Activated CD4-positive, alpha-beta T cell treated with anti-CD3 and anti-CD28 coated beads, Interleukin-2, amount 50 U/mL, for 48 hours (primary cell): ENCODE measurements around the gene SMAD4.
"Not testable (repeated sequence)": the region's sequence is repeated elsewhere in the genome, so short reads cannot be mapped to it uniquely, and the experiment has no call there.

Experiments used
- DNase-seq, 2 experiments: peaks; one replicate each; pipeline ENCODE4 v3.0.0-alpha.2; 2020

Gene SMAD4

DNA sequence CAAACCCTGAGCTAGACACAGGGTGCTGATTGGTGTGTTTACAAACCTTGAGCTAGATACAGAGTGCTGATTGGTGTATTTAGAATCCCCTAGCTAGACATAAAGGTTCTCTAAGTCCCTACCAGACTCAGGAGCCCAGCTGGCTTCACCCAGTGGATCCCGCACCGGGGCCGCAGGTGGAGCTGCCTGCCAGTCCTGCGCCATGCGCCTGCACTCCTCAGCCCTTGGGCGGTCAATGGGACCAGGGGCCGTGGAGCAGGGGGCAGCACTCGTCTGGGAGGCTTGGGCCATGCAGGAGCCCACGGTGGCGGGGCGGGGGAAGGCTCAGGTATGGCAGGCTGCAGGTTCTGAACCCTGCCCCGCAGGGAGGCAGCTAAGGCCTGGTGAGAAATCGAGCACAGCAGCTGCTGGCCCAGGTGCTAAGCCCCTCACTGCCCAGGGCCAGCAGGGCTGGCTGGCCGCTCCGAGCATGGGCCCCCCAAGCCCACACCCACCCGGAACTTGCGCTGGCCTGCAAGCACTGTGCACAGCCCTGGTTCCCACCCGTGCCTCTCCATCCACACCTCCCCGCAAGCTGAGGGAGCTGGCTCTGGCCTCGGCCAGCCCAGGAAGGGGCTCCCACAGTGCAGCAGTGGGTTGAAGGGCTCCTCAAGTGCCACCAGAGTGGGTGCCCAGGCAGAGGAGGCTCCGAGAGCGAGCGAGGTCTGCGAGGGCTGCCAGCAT, 81.8 kb downstream of the SMAD4 start:
- not testable (repeated sequence) for DNase-seq

DNA sequence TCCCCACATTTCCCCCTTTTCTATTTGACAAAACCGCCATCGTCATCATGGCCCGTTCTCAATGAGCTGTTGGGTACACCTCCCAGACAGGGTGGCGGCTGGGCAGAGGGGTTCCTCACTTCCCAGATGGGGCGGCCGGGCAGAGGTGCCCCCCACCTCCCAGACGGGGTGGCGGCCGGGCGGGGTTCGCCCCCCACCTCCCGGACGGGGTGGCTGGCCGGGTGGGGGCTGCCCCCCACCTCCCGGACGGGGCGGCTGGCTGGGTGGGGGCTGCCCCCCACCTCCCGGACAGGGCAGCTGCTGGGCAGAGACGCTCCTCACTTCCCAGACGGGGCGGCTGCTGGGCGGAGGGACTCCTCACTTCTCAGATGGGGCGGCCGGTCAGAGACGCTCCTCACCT, 87.0 kb downstream of the SMAD4 start:
- DNase-seq, result not testable (repeated sequence)

DNA sequence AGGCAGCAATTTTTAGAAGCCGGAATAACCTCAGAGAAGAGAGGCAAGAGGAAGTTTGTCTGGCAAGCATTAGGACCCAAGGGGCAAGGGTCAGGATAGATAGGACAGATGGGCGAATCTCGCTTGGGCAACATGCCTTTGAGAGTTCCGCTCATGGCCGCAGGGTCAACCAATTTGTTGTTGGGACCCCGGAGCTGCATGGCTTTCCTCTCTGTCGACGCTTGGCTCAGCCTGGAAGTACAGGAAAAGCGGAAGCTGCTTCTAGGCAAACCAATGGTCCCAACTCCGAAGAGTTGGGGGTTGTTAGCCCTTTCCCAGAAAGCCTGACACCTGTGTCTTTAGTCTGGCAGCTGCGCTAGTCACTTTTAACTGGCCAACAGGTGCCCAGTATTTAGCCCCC, 89.5 kb downstream of the SMAD4 start:
- not testable (repeated sequence) for DNase-seq

DNA sequence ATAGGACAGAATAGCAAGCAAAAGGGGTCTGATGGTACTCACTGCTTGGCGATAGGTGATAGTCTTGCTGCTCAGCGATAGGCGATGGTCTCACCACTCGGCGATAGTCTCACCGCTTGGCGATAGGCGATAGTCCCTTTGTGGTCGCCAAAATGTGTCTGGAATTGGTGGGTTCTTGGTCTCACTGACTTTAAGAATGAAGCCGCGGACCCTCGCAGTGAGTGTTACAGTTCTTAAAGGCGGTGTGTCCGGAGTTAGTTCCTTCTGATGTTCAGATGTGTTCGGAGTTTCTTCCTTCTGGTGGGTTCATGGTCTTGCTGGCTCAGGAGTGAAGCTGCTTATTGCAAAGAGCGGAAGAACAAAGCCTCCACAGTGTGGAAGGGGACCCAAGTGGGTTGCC, 90.0 kb downstream of the SMAD4 start:
- DNase-seq, result not testable (repeated sequence)

DNA sequence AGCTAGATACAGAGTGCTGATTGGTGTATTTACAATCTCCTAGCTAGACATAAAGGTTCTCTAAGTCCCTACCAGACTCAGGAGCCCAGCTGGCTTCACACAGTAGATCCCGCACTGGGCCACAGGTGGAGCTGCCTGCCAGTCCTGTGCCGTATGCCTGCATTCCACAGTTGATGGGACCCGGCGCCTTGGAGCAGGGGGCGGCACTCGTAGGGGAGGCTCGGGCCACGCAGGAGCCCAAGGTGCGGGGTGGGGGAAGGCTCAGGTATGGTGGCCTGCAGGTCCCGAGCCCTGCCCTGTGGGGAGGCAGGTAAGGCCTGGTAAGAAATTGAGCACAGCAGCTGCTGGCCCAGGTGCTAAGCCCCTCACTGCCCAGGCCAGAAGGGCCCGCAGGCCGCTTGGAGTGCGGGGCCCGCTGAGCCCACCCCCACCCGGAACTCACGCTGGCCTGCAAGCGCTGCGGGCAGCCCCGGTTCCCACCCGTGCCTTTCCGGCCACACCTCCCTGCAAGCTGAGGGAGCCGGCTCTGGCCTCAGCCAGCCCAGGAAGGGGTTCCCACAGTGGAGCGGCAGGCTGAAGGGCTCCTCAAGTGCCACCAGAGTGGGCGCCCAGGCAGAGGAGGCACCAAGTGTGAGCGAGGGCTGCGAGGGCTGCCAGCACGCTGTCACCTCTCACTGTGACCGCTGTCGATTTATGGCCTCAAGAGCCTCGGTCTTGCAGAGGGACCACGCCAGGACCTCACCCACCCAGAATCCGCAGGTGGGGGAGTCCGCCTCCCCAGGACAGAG, 91.0 kb downstream of the SMAD4 start:
- no peak for DNase-seq

DNA sequence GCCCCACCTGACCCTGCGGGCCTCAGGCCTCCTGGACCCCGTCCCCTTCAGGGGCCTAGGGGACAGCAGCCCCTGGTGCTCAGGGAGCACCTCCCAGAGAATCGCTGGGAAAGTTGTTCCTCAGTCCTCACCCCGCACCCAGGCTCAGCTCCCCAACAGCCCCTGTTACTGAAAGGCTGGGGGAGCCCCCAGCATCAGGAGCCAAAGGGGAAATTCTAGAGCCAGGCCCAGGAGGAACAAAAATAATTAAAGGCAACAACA, 91.5 kb downstream of the SMAD4 start:
- DNase-seq, result no peak

DNA sequence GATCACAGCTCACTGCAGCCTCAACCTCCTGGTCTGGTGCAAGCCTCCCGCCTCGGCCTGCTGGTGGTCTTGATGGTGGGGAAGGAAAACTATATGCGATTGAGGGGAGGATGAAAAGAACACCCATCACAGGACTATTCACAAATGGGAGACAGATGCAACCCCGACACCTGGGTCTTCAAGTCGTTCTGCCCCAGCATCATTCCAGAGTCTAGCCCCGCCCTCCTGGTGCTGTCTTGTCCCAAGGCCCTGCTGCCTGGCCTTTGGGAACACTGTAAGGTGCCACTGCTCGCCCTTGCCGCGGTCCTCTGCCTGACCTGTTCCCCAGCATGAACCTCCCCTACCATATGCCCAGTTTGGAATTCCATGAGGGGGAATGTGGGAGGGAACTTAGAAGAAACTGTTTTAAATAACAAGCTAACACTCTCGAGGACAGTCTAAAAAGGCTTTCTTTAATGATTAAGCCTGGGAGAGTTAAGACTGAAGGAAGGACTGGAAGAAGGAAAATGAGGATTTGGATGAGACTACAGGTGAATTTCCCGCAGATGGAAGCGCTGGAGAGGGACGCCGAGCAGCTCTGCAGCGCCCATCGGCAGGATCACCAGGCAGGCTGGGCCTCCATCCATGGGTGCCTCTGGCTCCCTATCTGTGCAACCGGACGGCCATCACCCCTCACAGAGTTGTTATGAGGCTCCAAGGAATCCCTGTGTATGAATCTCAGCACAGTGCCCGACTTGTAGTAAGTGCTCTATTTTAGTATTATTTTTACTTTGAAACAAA, 92.4 kb downstream of the SMAD4 start:
- no peak for DNase-seq

DNA sequence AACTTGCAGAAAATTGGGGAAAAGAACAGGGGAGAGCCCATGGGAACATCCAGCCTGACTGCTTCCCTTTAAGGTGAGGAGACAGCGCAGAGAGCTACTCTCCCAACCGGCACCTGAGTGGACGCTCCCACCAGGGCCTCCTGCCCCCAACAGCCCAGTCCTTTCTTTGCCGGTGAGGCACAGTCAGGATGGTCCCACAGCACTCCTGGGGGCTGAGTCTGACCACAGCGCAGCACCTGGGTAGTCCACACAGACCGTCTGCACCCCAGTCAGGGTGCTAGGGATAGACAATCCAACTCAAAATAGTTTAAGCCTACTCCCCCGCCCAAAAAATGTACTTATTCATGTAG, 93.0 kb downstream of the SMAD4 start:
- no peak for DNase-seq

DNA sequence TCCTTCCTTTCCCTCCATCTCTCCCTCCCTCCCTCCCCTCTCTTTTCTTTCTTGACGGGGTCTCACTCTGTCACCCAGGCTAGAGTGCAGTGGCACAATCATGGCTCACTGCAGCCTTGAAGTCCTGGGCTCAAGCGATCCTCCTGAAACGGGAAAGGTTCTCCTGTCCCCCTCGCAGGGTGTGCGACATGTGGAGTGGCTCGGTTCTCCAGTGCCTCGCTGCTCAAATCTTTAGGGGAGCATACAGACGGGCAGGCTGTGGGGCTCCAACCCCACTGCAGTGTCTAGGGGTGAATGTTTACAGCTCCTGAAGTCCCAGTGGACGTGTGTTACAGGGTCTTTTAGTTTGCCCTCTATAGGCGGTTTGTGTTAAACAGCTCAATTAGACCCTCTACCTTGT, 93.5 kb downstream of the SMAD4 start:
- no peak for DNase-seq

DNA sequence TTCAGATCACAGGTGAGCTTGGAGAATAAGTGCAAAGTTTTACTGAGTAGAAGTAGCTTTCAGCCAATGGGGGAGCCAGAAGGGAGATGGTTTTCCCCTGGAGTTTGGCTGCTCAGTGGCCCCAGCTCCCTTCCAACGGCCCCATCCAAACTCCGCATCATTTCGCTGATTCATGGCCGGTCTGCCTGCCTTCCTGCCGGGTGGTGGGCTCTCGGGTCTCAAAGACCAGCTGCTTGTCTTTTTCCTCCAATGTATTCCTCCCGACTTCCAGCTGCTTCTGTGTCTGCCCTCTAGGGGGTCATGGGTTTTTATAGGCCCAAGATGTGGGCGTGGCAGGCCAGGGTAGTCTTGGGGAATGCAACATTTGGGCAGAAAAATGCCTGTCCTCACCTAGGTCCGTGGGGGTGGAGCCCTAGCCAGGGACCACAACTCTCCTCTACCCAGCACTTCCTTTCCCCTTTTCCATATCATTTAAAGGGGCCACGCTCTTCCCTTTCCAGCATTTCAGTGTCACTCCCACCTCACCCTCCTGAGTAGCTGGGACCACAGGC, 94.0 kb downstream of the SMAD4 start:
- no peak for DNase-seq

DNA sequence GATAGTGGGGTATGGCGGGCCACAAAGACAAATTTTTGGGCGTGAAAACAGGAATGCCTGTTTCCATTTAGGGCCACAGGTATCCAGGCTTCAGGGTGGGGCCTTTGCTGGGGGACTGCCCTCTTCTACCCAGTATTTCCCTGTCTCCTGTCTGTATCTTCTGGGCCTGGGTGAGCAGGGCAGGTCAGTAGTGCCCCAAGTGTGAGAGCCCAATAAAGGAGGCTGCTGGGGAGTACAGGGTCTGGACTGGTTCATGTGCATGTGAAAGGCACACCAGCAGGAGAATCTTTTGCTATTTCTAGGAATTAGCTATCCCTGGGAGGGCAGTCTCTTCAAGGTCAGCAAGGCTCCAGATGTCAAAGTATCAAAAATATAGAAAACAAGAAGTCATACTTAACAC, 96.0 kb downstream of the SMAD4 start:
- DNase-seq, result no peak

DNA sequence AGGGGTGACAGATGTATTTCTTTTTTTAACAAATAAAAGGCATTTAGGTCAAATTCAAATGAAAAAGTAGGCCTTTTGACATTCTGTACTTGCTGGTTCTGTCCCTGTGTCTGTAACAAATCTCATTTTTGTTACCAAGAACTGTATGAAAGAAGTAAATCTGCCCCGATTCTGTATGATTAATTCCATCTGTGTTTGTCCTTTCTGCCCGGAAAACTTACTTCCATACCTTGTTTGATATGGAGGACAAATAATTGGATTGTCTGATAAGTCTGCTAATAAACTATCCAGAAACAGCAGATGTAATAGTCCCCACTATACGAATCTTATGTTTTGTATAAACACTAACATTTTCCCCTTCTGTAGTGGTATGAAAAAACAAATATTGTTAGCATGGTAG, 97.7 kb downstream of the SMAD4 start:
- DNase-seq, result no peak

DNA sequence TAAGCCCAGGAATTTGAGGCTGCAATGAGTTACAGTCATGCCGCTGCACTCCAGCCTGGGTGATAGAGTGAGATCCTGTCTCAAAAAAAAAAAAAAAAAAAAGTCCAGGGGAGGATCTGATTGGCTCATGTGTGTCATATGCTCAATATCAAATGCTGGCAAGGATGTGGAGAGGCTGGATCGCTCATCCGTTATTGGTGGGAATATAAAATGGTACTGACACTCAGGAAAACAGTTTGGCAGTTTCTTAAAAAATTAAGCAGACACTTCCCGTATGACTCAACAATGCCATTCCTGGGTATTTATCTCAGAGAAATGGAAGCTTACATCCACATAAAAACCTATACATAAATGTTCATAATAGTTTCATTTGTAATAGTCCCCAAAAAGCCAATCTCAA, 98.5 kb downstream of the SMAD4 start:
- no peak for DNase-seq

DNA sequence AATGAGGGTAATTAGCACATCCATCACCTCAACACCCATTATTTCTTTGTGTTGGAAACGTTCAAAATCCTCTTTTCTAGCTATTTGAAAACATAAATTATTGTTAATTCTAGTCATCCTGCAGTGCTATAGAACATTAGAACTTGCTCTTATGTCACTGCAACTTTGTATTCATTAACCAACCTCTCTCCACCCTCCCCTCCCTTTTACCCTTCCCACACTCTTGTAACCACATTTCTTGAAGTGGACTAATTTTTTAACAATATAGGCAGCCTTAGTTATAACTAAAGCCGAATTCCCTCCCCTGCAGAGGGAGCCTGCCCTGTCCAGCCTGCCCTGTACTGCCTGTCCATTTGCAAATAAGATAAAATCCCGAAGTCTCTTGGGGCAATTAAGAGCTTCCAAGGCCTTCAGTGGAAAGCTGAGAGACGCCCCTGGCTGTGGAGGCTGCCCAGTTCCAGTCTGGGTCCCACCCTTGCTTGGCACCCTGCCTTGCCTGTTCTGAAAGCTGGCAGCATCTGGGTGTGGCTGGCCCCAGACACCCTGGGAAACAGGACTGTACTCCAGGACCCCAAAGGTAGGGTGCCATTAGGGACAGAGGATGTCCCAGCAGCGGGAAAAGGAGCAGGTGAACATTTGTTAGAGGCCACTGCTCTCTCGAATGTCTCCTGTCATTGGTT, 102.4 kb downstream of the SMAD4 start:
- DNase-seq, result no peak

DNA sequence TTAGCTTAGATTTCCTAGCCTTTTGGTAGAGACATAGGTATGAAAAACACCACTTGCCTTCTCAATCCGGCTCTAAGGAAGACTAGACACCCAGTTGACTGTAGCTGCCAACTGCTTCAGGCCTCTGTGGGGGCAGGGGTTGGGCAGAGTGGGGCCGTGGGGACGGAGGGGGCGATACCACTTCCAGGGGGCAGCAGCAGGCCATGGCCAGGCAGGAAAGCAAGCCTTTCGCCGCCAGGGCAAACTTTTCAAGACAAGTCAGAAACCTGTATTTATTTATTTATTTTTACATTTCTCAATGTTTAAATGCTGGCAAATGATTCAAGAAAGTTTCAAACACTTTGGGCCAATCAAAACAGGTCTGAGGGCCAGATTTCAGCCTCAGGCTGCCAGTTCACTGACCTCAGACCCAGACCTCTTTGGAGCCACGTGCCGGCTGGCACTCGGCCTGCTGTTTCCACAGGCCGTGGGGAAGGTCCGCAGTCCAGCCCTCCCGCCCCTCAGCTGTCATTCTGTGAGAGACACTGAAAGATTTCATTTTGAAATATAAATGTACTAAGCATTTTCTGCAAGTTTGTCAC, 103.7 kb downstream of the SMAD4 start:
- no peak for DNase-seq
